RWPE2 (cell line): Measurements from ENCODE around the gene IRAG1.

Experiments used
- ATAC-seq: fragments of 200-7000 bp; cut with Tn5 transposase; 3 replicates; pipeline ENCODE4 v1.9.1; 2021; ENCODE audit warnings: low read depth
- DNase-seq: peaks from one replicate; pipeline ENCODE4 v3.0.0-alpha.2; 2020; ENCODE audit warnings: low spot score
- H3K27ac ChIP-seq: fragments of 450-650 bp; 2 replicates; pipeline ENCODE4 v1.5.1; 2017; ENCODE audit warnings: mild to moderate bottlenecking; ENCODE audit not compliant: poor library complexity, severe bottlenecking
- H3K27me3 ChIP-seq: fragments of 250-450 bp; sonication (Bioruptor Pico); 2 replicates; pipeline ENCODE4 v1.5.1; 2021; ENCODE audit warnings: mild to moderate bottlenecking, moderate library complexity; ENCODE audit not compliant: insufficient read depth, poor library complexity, severe bottlenecking
- H3K36me3 ChIP-seq: fragments of 250-450 bp; sonication (Bioruptor Pico); 2 replicates; pipeline ENCODE4 v1.5.1; 2020; ENCODE audit warnings: low read depth, mild to moderate bottlenecking, moderate library complexity
- H3K4me1 ChIP-seq: fragments of 250-450 bp; sonication (Bioruptor Pico); 2 replicates; pipeline ENCODE4 v1.5.1; 2021; ENCODE audit warnings: mild to moderate bottlenecking, moderate library complexity; ENCODE audit not compliant: insufficient read depth, poor library complexity, severe bottlenecking
- H3K4me3 ChIP-seq: fragments of 250-450 bp; sonication (Bioruptor Pico); 2 replicates; pipeline ENCODE4 v1.5.1; 2021; ENCODE audit warnings: mild to moderate bottlenecking, moderate library complexity; ENCODE audit not compliant: severe bottlenecking
- H3K9me3 ChIP-seq: fragments of 250-450 bp; sonication (Bioruptor Pico); 2 replicates; pipeline ENCODE4 v1.5.1; 2021; ENCODE audit warnings: mild to moderate bottlenecking, moderate library complexity; ENCODE audit not compliant: severe bottlenecking
- CTCF ChIP-seq: fragments of 450-650 bp; IDR thresholded peaks from one replicate; pipeline ENCODE4 v1.5.1; 2017; ENCODE audit warnings: mild to moderate bottlenecking, moderate library complexity; ENCODE audit not compliant: poor library complexity, severe bottlenecking

IRAG1 gene

GRCh38 chr11:10650630-10651029 is 42.9 kb downstream of the IRAG1 start:
- no peak overlapping the region for H3K4me3 ChIP-seq
- H3K27ac ChIP-seq: no peak overlapping the region
- ATAC-seq (no peak), DNase-seq (no peak)
- no peaks in the 10 kb centered on the region for H3K36me3 ChIP-seq
- peaks cover 20% of the 10 kb centered on the region for H3K4me1 ChIP-seq
- TF ChIP-seq CTCF: no peak
- H3K9me3 ChIP-seq: no peaks in the 10 kb centered on the region
- H3K27me3 ChIP-seq: no peaks in the 10 kb centered on the region

- no peak for ATAC-seq
- H3K36me3 ChIP-seq: no peaks in the 10 kb centered on the region
- H3K27me3 ChIP-seq: no peaks in the 10 kb centered on the region
- DNase-seq: no peak
- H3K4me3 ChIP-seq: no peak overlapping the region
- peaks cover 16% of the 10 kb centered on the region for H3K4me1 ChIP-seq
- no peak for TF ChIP-seq CTCF
- H3K27ac ChIP-seq: no peak overlapping the region
- no peaks in the 10 kb centered on the region for H3K9me3 ChIP-seq
These were observed 43.4 kb downstream of the IRAG1 start for GRCh38 chr11:10650166-10650565.

- Histone ChIP-seq H3K4me1 (peaks cover 8% of the 10 kb centered on the region), H3K36me3 (no peaks in the 10 kb centered on the region), H3K27me3 (no peaks in the 10 kb centered on the region), H3K9me3 (no peaks in the 10 kb centered on the region), H3K27ac (no peak overlapping the region), H3K4me3 (no peak overlapping the region)
- no peak for TF ChIP-seq CTCF
- ATAC-seq: no peak
- no peak for DNase-seq
These were observed 44.7 kb downstream of the IRAG1 start for GRCh38 chr11:10648871-10649270.

GRCh38 chr11:10646681-10647355 is 46.7 kb downstream of the IRAG1 start:
- no peak overlapping the region for H3K4me3 ChIP-seq
- TF ChIP-seq CTCF: no peak
- peaks cover 8% of the 10 kb centered on the region for H3K4me1 ChIP-seq
- H3K36me3 ChIP-seq: no peaks in the 10 kb centered on the region
- ATAC-seq (no peak), DNase-seq (no peak)
- H3K27me3 ChIP-seq: no peaks in the 10 kb centered on the region
- H3K9me3 ChIP-seq: no peaks in the 10 kb centered on the region
- H3K27ac ChIP-seq: peak overlapping the region; percentile 37

GRCh38 chr11:10646005-10646404 is 47.5 kb downstream of the IRAG1 start:
- H3K4me1 ChIP-seq: peaks cover 8% of the 10 kb centered on the region
- DNase-seq (no peak), ATAC-seq (no peak)
- H3K36me3 ChIP-seq: no peaks in the 10 kb centered on the region
- H3K4me3 ChIP-seq: no peak overlapping the region
- no peaks in the 10 kb centered on the region for H3K27me3 ChIP-seq
- no peak overlapping the region for H3K27ac ChIP-seq
- H3K9me3 ChIP-seq: no peaks in the 10 kb centered on the region
- no peak for TF ChIP-seq CTCF
